Osteoblast (primary cell): ENCODE data around the gene EGF. TPM values are rescaled to one million over a fixed set of nuclear protein-coding genes. Genes with fewer than 3 reads are reported as not detected.

Source experiments
- DNase-seq: peaks from one replicate; pipeline ENCODE4 v3.0.0; 2011; ENCODE audit warnings: low spot score, mixed read lengths; ENCODE audit not compliant: insufficient read length; ENCODE audit errors: missing footprints
- H2AFZ ChIP-seq: 2 replicates; pipeline ENCODE4 v1.6.0; 2011; ENCODE audit warnings: mild to moderate bottlenecking, low read length
- H3K27ac ChIP-seq: 2 replicates; pipeline ENCODE4 v1.5.1; 2011; ENCODE audit warnings: mild to moderate bottlenecking, low read depth, low read length, moderate library complexity
- H3K27me3 ChIP-seq: 2 replicates; pipeline ENCODE4 v1.6.0; 2012; ENCODE audit warnings: mild to moderate bottlenecking, control low read depth, inconsistent platforms, low read length, moderate library complexity; ENCODE audit not compliant: insufficient read depth
- H3K36me3 ChIP-seq: 2 replicates; pipeline ENCODE4 v1.5.1; 2011; ENCODE audit warnings: mild to moderate bottlenecking, low read length, control low read depth, moderate library complexity; ENCODE audit not compliant: insufficient read depth
- H3K4me1 ChIP-seq: 2 replicates; pipeline ENCODE4 v1.5.1; 2011; ENCODE audit warnings: mild to moderate bottlenecking, low read length, control low read depth, moderate library complexity; ENCODE audit not compliant: insufficient read depth
- H3K4me2 ChIP-seq: 2 replicates; pipeline ENCODE4 v1.6.0; 2011; ENCODE audit warnings: mild to moderate bottlenecking, low read length; ENCODE audit not compliant: insufficient read depth
- H3K4me3 ChIP-seq: fragments of 200-600 bp; sonication (generic); 3 replicates; pipeline ENCODE4 v1.5.1; 2012; ENCODE audit warnings: mild to moderate bottlenecking, low read length, inconsistent platforms; ENCODE audit not compliant: insufficient read depth
- H3K79me2 ChIP-seq: 2 replicates; pipeline ENCODE4 v1.6.0; 2012; ENCODE audit warnings: mild to moderate bottlenecking, low read length, control low read depth, inconsistent platforms; ENCODE audit not compliant: insufficient read depth
- H3K9me3 ChIP-seq: 2 replicates; pipeline ENCODE4 v1.5.1; 2011; ENCODE audit warnings: low read depth, low read length, control low read depth
- H4K20me1 ChIP-seq: 2 replicates; pipeline ENCODE4 v1.6.0; 2012; ENCODE audit warnings: mild to moderate bottlenecking, low read length, control low read depth; ENCODE audit not compliant: insufficient read depth
- total RNA-seq: library from RNA; depleted of rRNA; stranded (reverse); fragments of >200 nt; gene quantifications from 2 replicates; pipeline ENCODE4 v1.2.3, GENCODE V29; 2012
- TF ChIP-seq, protein P1 (sequence below): IDR thresholded peaks from 2 replicates; pipeline ENCODE4 v1.5.1; 2011; ENCODE audit warnings: mild to moderate bottlenecking, low read depth, low read length, moderate library complexity; ENCODE audit errors: extremely low read depth

EGF gene
- total RNA-seq, 1 donor: 0.36 TPM

DNA sequence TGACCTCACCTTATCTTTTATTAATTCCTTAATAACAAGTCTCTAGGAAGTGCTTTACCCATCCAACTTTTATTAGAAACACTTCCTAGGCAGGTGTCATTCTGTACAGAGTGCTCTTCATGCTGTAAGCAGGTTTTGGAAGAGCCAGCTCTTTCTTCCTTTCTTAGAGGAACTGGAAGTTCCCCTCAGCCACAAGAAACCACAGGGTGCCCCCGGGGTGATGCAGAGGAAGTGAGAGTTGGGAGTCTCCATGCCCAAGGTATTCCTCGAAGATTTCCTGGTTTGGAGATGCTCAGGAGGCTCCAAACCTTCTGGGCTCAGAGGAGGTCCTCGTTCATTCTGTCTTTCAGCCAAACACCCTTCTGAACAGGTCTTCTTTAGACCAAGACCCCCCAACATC is 83.8 kb downstream of the EGF start:
- H3K79me2 ChIP-seq: no peaks in the 10 kb centered on the region
- no peak overlapping the region for H3K27ac ChIP-seq
- no peak overlapping the region for H3K4me3 ChIP-seq
- DNase-seq: no peak
- no peaks in the 10 kb centered on the region for H3K9me3 ChIP-seq
- no peaks in the 10 kb centered on the region for H3K36me3 ChIP-seq
- H3K4me2 ChIP-seq: no peak overlapping the region
- TF ChIP-seq, protein P1, sequence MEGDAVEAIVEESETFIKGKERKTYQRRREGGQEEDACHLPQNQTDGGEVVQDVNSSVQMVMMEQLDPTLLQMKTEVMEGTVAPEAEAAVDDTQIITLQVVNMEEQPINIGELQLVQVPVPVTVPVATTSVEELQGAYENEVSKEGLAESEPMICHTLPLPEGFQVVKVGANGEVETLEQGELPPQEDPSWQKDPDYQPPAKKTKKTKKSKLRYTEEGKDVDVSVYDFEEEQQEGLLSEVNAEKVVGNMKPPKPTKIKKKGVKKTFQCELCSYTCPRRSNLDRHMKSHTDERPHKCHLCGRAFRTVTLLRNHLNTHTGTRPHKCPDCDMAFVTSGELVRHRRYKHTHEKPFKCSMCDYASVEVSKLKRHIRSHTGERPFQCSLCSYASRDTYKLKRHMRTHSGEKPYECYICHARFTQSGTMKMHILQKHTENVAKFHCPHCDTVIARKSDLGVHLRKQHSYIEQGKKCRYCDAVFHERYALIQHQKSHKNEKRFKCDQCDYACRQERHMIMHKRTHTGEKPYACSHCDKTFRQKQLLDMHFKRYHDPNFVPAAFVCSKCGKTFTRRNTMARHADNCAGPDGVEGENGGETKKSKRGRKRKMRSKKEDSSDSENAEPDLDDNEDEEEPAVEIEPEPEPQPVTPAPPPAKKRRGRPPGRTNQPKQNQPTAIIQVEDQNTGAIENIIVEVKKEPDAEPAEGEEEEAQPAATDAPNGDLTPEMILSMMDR: no peak
- peaks cover 23% of the 10 kb centered on the region for H3K27me3 ChIP-seq
- H2AFZ ChIP-seq: no peak overlapping the region
- no peaks in the 10 kb centered on the region for H3K4me1 ChIP-seq
- no peaks in the 10 kb centered on the region for H4K20me1 ChIP-seq

DNA sequence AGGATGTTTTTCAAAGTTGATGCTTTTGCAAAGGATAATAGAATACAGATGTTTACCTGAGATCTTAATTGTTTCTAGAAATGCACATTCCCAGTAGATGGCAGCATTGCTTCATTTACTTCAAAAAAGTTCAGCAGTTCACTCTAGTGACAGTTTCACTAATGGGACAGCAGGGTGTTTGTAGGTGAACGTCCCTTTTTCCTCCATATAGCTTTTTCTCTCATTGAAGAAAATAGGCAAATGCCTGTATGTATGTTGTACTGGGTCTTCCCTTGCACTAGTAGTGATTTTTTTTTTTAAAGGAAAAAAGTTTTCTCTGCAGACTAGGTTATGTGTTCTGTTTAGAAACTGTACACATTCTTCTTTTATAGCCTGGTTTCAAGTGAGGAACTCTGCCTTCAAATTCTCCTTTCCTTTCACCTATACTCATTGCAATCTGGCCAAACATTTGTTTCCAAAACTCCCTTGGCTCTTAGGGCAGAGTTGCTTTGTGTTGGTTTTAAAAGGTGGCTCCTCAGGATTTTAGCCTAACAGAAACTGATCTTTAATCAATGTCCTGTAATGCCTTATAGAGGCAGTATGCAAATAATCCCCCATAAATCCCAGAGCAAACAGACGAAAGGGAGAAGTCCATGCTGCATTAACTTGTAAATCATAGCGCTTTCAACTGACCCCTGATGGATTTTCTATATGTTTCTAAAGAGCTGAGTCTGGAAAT is 86.3 kb downstream of the EGF start:
- no peaks in the 10 kb centered on the region for H4K20me1 ChIP-seq
- no peaks in the 10 kb centered on the region for H3K79me2 ChIP-seq
- no peaks in the 10 kb centered on the region for H3K9me3 ChIP-seq
- no peaks in the 10 kb centered on the region for H3K36me3 ChIP-seq
- TF ChIP-seq, protein P1: peak; percentile 68
- no peak overlapping the region for H3K27ac ChIP-seq
- no peak overlapping the region for H3K4me3 ChIP-seq
- peak; percentile 84 for DNase-seq
- no peak overlapping the region for H3K4me2 ChIP-seq
- no peaks in the 10 kb centered on the region for H3K4me1 ChIP-seq
- no peak overlapping the region for H2AFZ ChIP-seq
- H3K27me3 ChIP-seq: peaks cover 23% of the 10 kb centered on the region

DNA sequence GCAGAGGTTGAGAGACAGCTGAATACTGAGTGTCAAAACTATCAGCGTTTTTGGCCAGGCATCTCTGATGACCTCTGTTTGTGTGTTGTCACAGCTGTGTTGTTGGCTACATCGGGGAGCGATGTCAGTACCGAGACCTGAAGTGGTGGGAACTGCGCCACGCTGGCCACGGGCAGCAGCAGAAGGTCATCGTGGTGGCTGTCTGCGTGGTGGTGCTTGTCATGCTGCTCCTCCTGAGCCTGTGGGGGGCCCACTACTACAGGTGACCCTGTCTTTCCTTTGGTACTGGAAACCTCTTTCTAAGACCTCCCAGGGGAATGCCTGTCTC is 86.9 kb downstream of the EGF start:
- peaks cover 21% of the 10 kb centered on the region for H3K27me3 ChIP-seq
- no peak overlapping the region for H3K27ac ChIP-seq
- H4K20me1 ChIP-seq: no peaks in the 10 kb centered on the region
- H3K79me2 ChIP-seq: no peaks in the 10 kb centered on the region
- TF ChIP-seq, protein P1: no peak
- no peaks in the 10 kb centered on the region for H3K36me3 ChIP-seq
- H3K9me3 ChIP-seq: no peaks in the 10 kb centered on the region
- DNase-seq: no peak
- H3K4me3 ChIP-seq: no peak overlapping the region
- no peaks in the 10 kb centered on the region for H3K4me1 ChIP-seq
- no peak overlapping the region for H3K4me2 ChIP-seq
- H2AFZ ChIP-seq: no peak overlapping the region

DNA sequence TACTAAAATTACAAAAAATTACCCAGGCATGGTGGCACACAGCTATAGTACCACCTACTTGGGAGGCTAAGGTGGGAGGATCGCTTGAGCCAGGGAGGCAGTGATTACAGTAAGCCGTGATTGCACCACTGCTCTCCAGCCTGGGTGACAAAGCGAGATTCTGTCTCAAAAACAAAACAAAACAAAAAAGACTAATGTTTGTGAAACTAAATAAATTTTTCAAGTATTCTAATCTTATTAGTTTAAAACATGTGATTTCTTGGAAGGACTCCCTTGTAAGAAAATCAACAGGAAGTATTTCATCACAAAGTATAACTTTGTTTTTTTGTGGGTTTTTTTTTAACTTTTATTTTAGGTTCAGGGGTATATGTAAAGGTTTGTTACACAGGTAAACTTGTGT is 89.6 kb downstream of the EGF start:
- TF ChIP-seq, protein P1: no peak
- DNase-seq: no peak
- Histone ChIP-seq H3K9me3 (no peaks in the 10 kb centered on the region), H3K4me1 (no peaks in the 10 kb centered on the region), H3K36me3 (no peaks in the 10 kb centered on the region), H4K20me1 (no peaks in the 10 kb centered on the region), H3K79me2 (no peaks in the 10 kb centered on the region), H3K4me2 (no peak overlapping the region), H3K27ac (no peak overlapping the region), H3K27me3 (peaks cover 6% of the 10 kb centered on the region), H3K4me3 (no peak overlapping the region), H2AFZ (no peak overlapping the region)
